ENCODE results near the gene AUTS2. TPM values are rescaled to one million over a fixed set of nuclear protein-coding genes. Genes with fewer than 3 reads are reported as not detected.

Gene AUTS2
- total RNA-seq, 1 experiment from 2014 or later = 256 TPM

- H3K4me2 ChIP-seq (ENCODE audit: insufficient read depth, insufficient read length, low read length) = no peak overlapping the region
- TF ChIP-seq CTCF (conservative IDR thresholded peaks at IDR 0.05) = no peak
- no peak overlapping the region for H4K8ac ChIP-seq (replicated peaks; ENCODE audit: insufficient read length, low read depth, low read length)
- H2BK15ac ChIP-seq (ENCODE audit: low read depth, low read length) = no peak overlapping the region
- no peak overlapping the region for H2BK12ac ChIP-seq (ENCODE audit: insufficient read length, low read depth, low read length)
- H3K4me1 ChIP-seq (ENCODE audit: insufficient read depth, low read length) = peaks cover 4% of the 10 kb centered on the region; the same call in 1 of the 2 replicates
- H3K14ac ChIP-seq (ENCODE audit: insufficient read depth, low read length) = no peak overlapping the region
- no peaks in the 10 kb centered on the region for H3K79me1 ChIP-seq (ENCODE audit: insufficient read depth, low read depth, low read length, poor library complexity, severe bottlenecking)
- H3K9ac ChIP-seq (ENCODE audit: extremely low read depth, insufficient read length, low read length) = no peak overlapping the region
- Mint-ChIP-seq H3K4me1 (peaks cover 21 to 24% of the 10 kb centered on the region in 2 experiments), H3K27me3 (ENCODE audit: low read depth) (no peaks in the 10 kb centered on the region), H3K27ac (no peak overlapping the region), H3K36me3 (ENCODE audit: insufficient read depth in 1 of 3, low read depth in 3 of 3) (no peaks in the 10 kb centered on the region), H3K4me3 (no peak overlapping the region), H3K9me3 (no peaks in the 10 kb centered on the region)
- H2AK5ac ChIP-seq (ENCODE audit: insufficient read length, low read length) = no peak overlapping the region
- H2AFZ ChIP-seq (ENCODE audit: low read length) = no peak overlapping the region
- H2BK120ac ChIP-seq (ENCODE audit: low read depth, low read length, poor library complexity, severe bottlenecking) = no peak overlapping the region
- no peak overlapping the region for H3K23ac ChIP-seq (ENCODE audit: insufficient read length, low read depth, low read length)
- no peak overlapping the region for H2BK20ac ChIP-seq (ENCODE audit: low read depth, low read length, poor library complexity, severe bottlenecking)
- no peak for DNase-seq
- H2BK5ac ChIP-seq (ENCODE audit: insufficient read length, low read length) = no peak overlapping the region
- no peak overlapping the region for H4K5ac ChIP-seq (ENCODE audit: insufficient read length, low read depth, low read length)
- H4K91ac ChIP-seq (ENCODE audit: insufficient read length, low read depth, low read length) = no peak overlapping the region
- no peaks in the 10 kb centered on the region for H4K20me1 ChIP-seq (ENCODE audit: control insufficient read depth, insufficient read depth, insufficient read length)
- H3K23me2 ChIP-seq (ENCODE audit: insufficient read length, low read depth, low read length, poor library complexity, severe bottlenecking) = no peaks in the 10 kb centered on the region
- no CpG with 5 or more reads among the region's 1 CpG for WGBS (ENCODE audit: extremely low coverage, insufficient read length, low lambda C conversion rate)
- no peaks in the 10 kb centered on the region for H3K9me3 ChIP-seq (ENCODE audit: control insufficient read depth, low read depth, low read length)
- no peak overlapping the region for H3K56ac ChIP-seq (ENCODE audit: insufficient read length, low read depth, low read length)
- H3K79me2 ChIP-seq (ENCODE audit: insufficient read depth, low read length) = no peaks in the 10 kb centered on the region
- no peak overlapping the region for H3K4ac ChIP-seq (ENCODE audit: low read depth, low read length)
- H3T11ph ChIP-seq (ENCODE audit: low read length) = no peak overlapping the region
- no peak overlapping the region for H3K27ac ChIP-seq (ENCODE audit: insufficient read length, low read depth, low read length)
- H3K27me3 ChIP-seq (ENCODE audit: insufficient read depth, low read length) = no peaks in the 10 kb centered on the region
- no peak overlapping the region for H3K18ac ChIP-seq (ENCODE audit: insufficient read length, low read depth, low read length)
Observed at GRCh38 chr7:69864274-69864673, 266.0 kb downstream of the AUTS2 start.

All from H9 (cell line).